Right forelimb (tissue), 1 donor: Measurements from ENCODE around the gene USP17L19.
A peak's percentile ranks its signal among the peaks of the same experiment; 100 is the strongest.
"Not testable (repeated sequence)": the region's sequence is repeated elsewhere in the genome, so short reads cannot be mapped to it uniquely, and the experiment has no call there.

ENCODE experiments used
- DNase-seq: peaks from one replicate; pipeline ENCODE4 v3.0.0-alpha.2; 2018

The USP17L19 gene, protein sequence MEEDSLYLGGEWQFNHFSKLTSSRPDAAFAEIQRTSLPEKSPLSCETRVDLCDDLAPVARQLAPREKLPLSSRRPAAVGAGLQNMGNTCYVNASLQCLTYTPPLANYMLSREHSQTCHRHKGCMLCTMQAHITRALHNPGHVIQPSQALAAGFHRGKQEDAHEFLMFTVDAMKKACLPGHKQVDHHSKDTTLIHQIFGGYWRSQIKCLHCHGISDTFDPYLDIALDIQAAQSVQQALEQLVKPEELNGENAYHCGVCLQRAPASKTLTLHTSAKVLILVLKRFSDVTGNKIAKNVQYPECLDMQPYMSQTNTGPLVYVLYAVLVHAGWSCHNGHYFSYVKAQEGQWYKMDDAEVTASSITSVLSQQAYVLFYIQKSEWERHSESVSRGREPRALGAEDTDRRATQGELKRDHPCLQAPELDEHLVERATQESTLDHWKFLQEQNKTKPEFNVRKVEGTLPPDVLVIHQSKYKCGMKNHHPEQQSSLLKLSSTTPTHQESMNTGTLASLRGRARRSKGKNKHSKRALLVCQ

DNA sequence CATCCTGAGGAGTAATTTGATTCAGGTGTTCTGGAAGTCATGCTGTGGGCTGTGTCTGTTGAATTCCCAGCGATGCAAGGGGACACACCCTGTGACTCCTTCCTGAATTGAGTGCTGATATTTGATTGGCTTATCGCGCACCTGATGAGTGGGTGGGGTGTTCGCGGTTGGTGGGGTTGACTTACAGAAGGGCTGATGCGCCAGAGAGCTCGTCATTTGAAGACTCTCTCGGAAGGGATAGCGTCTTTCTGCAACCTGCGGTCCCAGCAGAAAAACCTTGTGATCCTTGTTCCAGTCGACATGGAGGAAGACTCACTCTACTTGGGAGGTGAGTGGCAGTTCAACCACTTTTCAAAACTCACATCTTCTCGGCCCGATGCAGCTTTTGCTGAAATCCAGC, at the start of gene USP17L19:
Gene USP17L19, plus strand, starts transcription at position 301 of the 400 bp plus-strand sequence. Its CDS starts 0 bp downstream, at position 301.
- DNase-seq: not testable (repeated sequence)

DNA sequence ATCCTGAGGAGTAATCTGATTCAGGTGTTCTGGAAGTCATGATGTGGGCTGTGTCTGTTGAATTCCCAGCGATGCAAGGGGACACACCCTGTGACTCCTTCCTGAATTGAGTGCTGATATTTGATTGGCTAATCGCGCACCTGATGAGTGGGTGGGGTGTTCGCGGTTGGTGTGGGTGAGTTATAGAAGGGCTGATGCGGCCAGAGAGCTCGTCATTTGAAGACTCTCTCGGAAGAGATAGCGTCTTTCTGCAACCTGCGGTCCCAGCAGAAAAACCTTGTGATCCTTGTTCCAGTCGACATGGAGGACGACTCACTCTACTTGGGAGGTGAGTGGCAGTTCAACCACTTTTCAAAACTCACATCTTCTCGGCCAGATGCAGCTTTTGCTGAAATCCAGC, 42.8 kb upstream of the USP17L19 start, which contains the start of gene USP17L10:
Gene USP17L10, plus strand, starts transcription at position 301 of the 400 bp plus-strand sequence. Its CDS starts 0 bp downstream, at position 301.
- DNase-seq: not testable (repeated sequence)

DNA sequence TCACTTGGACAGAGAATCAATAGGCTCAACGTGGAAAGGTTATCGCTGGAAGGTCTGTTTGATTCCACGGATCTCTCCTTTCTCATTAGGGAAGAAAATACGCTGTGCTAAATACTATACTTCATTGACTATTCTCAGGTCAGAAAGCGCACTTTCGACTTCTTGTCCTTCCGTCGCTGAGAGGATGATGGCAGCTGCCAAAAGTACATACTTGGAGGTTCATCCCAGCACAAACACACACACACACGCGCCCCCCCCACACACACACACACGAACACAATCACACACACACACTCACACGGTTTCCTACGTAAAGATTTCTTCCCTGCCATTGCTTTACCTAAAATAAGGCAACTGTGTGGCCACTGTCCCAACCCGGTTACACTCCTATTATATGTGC, 38.5 kb upstream of the USP17L19 start:
- DNase-seq: not testable (repeated sequence)

DNA sequence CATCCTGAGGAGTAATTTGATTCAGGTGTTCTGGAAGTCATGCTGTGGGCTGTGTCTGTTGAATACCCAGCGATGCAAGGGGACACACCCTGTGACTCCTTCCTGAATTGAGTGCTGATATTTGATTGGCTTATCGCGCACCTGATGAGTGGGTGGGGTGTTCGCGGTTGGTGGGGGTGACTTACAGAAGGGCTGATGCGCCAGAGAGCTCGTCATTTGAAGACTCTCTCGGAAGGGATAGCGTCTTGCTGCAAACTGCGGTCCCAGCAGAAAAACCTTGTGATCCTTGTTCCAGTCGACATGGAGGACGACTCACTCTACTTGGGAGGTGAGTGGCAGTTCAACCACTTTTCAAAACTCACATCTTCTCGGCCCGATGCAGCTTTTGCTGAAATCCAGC, 38.1 kb upstream of the USP17L19 start, which contains the start of gene USP17L11:
Gene USP17L11, plus strand, starts transcription at position 301 of the 400 bp plus-strand sequence. Its CDS starts 0 bp downstream, at position 301.
- DNase-seq: not testable (repeated sequence)

DNA sequence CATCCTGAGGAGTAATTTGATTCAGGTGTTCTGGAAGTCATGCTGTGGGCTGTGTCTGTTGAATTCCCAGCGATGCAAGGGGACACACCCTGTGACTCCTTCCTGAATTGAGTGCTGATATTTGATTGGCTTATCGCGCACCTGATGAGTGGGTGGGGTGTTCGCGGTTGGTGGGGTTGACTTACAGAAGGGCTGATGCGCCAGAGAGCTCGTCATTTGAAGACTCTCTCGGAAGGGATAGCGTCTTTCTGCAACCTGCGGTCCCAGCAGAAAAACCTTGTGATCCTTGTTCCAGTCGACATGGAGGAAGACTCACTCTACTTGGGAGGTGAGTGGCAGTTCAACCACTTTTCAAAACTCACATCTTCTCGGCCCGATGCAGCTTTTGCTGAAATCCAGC, 33.3 kb upstream of the USP17L19 start, which contains the start of gene USP17L12:
Gene USP17L12, plus strand, starts transcription at position 301 of the 400 bp plus-strand sequence. Its CDS starts 0 bp downstream, at position 301.
- DNase-seq: not testable (repeated sequence)

DNA sequence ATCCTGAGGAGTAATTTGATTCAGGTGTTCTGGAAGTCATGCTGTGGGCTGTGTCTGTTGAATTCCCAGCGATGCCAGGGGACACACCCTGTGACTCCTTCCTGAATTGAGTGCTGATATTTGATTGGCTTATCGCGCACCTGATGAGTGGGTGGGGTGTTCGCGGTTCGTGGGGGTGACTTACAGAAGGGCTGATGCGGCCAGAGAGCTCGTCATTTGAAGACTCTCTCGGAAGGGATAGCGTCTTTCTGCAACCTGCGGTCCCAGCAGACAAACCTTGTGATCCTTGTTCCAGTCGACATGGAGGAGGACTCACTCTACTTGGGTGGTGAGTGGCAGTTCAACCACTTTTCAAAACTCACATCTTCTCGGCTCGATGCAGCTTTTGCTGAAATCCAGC, 28.6 kb upstream of the USP17L19 start, which contains the start of gene USP17L13:
Gene USP17L13, plus strand, starts transcription at position 301 of the 400 bp plus-strand sequence. Its CDS starts 0 bp downstream, at position 301.
- not testable (repeated sequence) for DNase-seq

DNA sequence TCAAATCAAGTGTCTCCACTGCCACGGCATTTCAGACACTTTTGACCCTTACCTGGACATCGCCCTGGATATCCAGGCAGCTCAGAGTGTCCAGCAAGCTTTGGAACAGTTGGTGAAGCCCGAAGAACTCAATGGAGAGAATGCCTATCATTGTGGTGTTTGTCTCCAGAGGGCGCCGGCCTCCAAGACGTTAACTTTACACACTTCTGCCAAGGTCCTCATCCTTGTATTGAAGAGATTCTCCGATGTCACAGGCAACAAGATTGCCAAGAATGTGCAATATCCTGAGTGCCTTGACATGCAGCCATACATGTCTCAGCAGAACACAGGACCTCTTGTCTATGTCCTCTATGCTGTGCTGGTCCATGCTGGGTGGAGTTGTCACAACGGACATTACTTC, 22.9 kb upstream of the USP17L19 start:
- DNase-seq: not testable (repeated sequence)

DNA sequence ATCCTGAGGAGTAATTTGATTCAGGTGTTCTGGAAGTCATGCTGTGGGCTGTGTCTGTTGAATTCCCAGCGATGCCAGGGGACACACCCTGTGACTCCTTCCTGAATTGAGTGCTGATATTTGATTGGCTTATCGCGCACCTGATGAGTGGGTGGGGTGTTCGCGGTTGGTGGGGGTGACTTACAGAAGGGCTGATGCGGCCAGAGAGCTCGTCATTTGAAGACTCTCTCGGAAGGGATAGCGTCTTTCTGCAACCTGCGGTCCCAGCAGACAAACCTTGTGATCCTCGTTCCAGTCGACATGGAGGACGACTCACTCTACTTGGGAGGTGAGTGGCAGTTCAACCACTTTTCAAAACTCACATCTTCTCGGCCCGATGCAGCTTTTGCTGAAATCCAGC, 19.1 kb upstream of the USP17L19 start, which contains the start of gene USP17L15:
Gene USP17L15, plus strand, starts transcription at position 301 of the 400 bp plus-strand sequence. Its CDS starts 0 bp downstream, at position 301.
- not testable (repeated sequence) for DNase-seq

DNA sequence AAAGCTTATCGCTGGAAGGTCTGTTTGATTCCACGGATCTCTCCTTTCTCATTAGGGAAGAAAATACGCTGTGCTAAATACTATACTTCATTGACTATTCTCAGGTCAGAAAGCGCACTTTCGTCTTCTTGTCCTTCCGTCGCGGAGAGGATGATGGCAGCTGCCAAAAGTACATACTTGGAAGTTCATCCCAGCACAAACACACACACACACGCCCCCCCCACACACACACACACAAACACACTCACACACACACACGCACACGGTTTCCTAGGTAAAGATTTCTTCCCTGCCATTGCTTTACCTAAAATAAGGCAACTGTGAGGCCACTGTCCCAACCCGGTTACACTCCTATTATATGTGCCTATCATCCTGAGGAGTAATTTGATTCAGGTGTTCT, 14.7 kb upstream of the USP17L19 start:
- not testable (repeated sequence) for DNase-seq

DNA sequence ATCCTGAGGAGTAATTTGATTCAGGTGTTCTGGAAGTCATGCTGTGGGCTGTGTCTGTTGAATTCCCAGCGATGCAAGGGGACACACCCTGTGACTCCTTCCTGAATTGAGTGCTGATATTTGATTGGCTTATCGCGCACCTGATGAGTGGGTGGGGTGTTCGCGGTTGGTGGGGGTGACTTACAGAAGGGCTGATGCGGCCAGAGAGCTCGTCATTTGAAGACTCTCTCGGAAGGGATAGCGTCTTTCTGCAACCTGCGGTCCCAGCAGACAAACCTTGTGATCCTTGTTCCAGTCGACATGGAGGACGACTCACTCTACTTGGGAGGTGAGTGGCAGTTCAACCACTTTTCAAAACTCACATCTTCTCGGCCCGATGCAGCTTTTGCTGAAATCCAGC, 9.6 kb upstream of the USP17L19 start, which contains the start of gene USP17L17:
Gene USP17L17, plus strand, starts transcription at position 301 of the 400 bp plus-strand sequence. Its CDS starts 0 bp downstream, at position 301.
- DNase-seq: not testable (repeated sequence)

DNA sequence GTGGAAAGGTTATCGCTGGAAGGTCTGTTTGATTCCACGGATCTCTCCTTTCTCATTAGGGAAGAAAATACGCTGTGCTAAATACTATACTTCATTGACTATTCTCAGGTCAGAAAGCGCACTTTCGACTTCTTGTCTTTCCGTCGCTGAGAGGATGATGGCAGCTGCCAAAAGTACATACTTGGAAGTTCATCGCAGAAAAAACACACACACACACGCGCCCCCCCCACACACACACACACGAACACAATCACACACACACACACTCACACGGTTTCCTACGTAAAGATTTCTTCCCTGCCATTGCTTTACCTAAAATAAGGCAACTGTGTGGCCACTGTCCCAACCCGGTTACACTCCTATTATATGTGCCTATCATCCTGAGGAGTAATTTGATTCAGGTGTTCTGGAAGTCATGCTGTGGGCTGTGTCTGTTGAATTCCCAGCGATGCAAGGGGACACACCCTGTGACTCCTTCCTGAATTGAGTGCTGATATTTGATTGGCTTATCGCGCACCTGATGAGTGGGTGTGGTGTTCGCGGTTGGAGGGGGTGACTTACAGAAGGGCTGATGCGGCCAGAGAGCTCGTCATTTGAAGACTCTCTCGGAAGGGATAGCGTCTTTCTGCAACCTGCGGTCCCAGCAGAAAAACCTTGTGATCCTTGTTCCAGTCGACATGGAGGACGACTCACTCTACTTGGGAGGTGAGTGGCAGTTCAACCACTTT, 5.1 kb upstream of the USP17L19 start, which contains the start of gene USP17L18:
Gene USP17L18, plus strand, starts transcription at position 678 of the 728 bp plus-strand sequence. Its CDS starts 0 bp downstream, at position 678.
- DNase-seq: peak; percentile 18

DNA sequence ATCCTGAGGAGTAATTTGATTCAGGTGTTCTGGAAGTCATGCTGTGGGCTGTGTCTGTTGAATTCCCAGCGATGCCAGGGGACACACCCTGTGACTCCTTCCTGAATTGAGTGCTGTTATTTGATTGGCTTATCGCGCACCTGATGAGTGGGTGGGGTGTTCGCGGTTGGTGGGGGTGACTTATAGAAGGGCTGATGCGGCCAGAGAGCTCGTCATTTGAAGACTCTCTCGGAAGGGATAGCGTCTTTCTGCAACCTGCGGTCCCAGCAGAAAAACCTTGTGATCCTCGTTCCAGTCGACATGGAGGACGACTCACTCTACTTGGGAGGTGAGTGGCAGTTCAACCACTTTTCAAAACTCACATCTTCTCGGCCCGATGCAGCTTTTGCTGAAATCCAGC, 4.6 kb downstream of the USP17L19 start, which contains the start of gene USP17L20:
Gene USP17L20, plus strand, starts transcription at position 301 of the 400 bp plus-strand sequence. Its CDS starts 0 bp downstream, at position 301.
- DNase-seq: not testable (repeated sequence)

DNA sequence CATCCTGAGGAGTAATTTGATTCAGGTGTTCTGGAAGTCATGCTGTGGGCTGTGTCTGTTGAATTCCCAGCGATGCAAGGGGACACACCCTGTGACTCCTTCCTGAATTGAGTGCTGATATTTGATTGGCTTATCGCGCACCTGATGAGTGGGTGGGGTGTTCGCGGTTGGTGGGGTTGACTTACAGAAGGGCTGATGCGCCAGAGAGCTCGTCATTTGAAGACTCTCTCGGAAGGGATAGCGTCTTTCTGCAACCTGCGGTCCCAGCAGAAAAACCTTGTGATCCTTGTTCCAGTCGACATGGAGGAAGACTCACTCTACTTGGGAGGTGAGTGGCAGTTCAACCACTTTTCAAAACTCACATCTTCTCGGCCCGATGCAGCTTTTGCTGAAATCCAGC, 9.4 kb downstream of the USP17L19 start, which contains the start of gene USP17L21:
Gene USP17L21, plus strand, starts transcription at position 301 of the 400 bp plus-strand sequence. Its CDS starts 0 bp downstream, at position 301.
- not testable (repeated sequence) for DNase-seq

DNA sequence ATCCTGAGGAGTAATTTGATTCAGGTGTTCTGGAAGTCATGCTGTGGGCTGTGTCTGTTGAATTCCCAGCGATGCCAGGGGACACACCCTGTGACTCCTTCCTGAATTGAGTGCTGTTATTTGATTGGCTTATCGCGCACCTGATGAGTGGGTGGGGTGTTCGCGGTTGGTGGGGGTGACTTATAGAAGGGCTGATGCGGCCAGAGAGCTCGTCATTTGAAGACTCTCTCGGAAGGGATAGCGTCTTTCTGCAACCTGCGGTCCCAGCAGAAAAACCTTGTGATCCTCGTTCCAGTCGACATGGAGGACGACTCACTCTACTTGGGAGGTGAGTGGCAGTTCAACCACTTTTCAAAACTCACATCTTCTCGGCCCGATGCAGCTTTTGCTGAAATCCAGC, 14.1 kb downstream of the USP17L19 start, which contains the start of gene USP17L22:
Gene USP17L22, plus strand, starts transcription at position 301 of the 400 bp plus-strand sequence. Its CDS starts 0 bp downstream, at position 301.
- not testable (repeated sequence) for DNase-seq

DNA sequence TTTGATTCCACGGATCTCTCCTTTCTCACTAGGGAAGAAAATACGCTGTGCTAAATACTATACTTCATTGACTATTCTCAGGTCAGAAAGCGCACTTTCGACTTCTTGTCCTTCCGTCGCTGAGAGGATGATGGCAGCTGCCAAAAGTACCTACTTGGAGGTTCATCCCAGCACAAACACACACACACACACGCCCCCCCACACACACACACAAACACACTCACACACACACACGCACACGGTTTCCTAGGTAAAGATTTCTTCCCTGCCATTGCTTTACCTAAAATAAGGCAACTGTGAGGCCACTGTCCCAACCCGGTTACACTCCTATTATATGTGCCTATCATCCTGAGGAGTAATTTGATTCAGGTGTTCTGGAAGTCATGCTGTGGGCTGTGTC, 18.5 kb downstream of the USP17L19 start:
- not testable (repeated sequence) for DNase-seq
